MCF 10A (cell line): ENCODE measurements around the gene PHACTR1. TPM values are rescaled to one million over a fixed set of nuclear protein-coding genes. Genes with fewer than 3 reads are reported as not detected.
A peak's percentile ranks its signal among the peaks of the same experiment; 100 is the strongest.

Source experiments
- BruUV-seq: library from RNA; stranded (reverse); fragments of 400-500 nt; replicated peaks from 2 replicates; lab custom pipeline; 2021; lab: Mats Ljungman, UMichigan
- CTCF ChIA-PET: fragments of 300-600 bp; sonication (Branson Sonifier 250); formaldehyde crosslinking; extraction: SDS; loops from one replicate; lab custom pipeline; 2021; ENCODE audit warnings: antibody characterized with exemption, inconsistent platforms; lab: Yijun Ruan, JAX
- POLR2A ChIA-PET: fragments of 300-600, 350-650 bp; sonication (Branson Sonifier 250); formaldehyde crosslinking; extraction: SDS; loops from one replicate; lab custom pipeline; 2020; ENCODE audit warnings: antibody characterized with exemption, inconsistent platforms; lab: Yijun Ruan, JAX
- DNase-seq: peaks from one replicate; pipeline ENCODE4 v3.0.0-alpha.2; 2018; ENCODE audit not compliant: unreplicated experiment
- H3K27ac Mint-ChIP-seq: one replicate; pipeline ENCODE4 v1.8.0; 2022; ENCODE audit warnings: mild to moderate bottlenecking, low read depth, mixed read lengths; ENCODE audit not compliant: unreplicated experiment
- H3K27me3 Mint-ChIP-seq: one replicate; pipeline ENCODE4 v1.8.0; 2022; ENCODE audit warnings: mixed read lengths; ENCODE audit not compliant: insufficient read depth, unreplicated experiment
- H3K36me3 Mint-ChIP-seq: one replicate; pipeline ENCODE4 v1.8.0; 2022; ENCODE audit warnings: mild to moderate bottlenecking, moderate library complexity, mixed read lengths; ENCODE audit not compliant: insufficient read depth, unreplicated experiment
- H3K4me1 Mint-ChIP-seq: one replicate; pipeline ENCODE4 v1.8.0; 2022; ENCODE audit warnings: mixed read lengths; ENCODE audit not compliant: insufficient read depth, unreplicated experiment
- H3K4me3 Mint-ChIP-seq: one replicate; pipeline ENCODE4 v1.8.0; 2022; ENCODE audit warnings: mild to moderate bottlenecking, moderate library complexity, mixed read lengths; ENCODE audit not compliant: unreplicated experiment
- H3K9me3 Mint-ChIP-seq: one replicate; pipeline ENCODE4 v1.8.0; 2022; ENCODE audit warnings: mixed read lengths; ENCODE audit not compliant: unreplicated experiment
- intact Hi-C: fragments of 100-400 bp; cut with micrococcal nuclease; formaldehyde crosslinking; loops from 2 replicates; pipeline ENCODE4 v1.14.1; 2022
- total RNA-seq: library from RNA; stranded (reverse); gene quantifications from 2 replicates; pipeline ENCODE4 v1.2.3, GENCODE V29; 2022
- TF ChIP-seq, protein P1 (sequence below): fragments of 200-600 bp; IDR thresholded peaks from one replicate; pipeline ENCODE4 v1.8.0; 2022; ENCODE audit warnings: antibody characterized with exemption, mild to moderate bottlenecking; ENCODE audit not compliant: unreplicated experiment

The PHACTR1 gene
- total RNA-seq, 1 experiment from 2014 or later: not detected

DNA sequence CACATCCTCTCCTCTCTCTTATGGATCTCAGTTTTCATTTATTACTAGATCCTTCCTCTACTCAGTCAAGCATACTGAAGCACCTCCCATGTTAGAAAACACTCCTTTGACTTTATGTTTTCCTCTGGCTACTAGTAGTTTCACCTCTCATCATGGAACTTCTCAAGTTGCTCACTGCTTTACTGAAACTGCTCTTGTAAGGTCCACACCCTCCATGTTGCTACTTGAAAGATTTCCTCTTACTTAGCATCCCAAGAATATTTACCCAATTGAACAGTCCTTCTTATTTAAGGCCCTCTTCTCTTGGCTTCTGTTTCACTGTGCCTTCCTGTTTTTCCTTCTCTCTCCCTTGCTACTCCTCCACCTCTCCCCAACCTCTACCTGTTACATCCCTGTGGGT, 381.4 kb downstream of the PHACTR1 start:
- POLR2A ChIA-PET: no interaction called here
- H3K9me3 Mint-ChIP-seq: no peaks in the 10 kb centered on the region
- BruUV-seq: no TSS peak
- peaks cover 20% of the 10 kb centered on the region for H3K27me3 Mint-ChIP-seq
- CTCF ChIA-PET: no interaction called here
- no peak overlapping the region for H3K27ac Mint-ChIP-seq
- no peak for DNase-seq
- H3K36me3 Mint-ChIP-seq: no peaks in the 10 kb centered on the region
- intact Hi-C loops: no loop called here
- TF ChIP-seq, protein P1, sequence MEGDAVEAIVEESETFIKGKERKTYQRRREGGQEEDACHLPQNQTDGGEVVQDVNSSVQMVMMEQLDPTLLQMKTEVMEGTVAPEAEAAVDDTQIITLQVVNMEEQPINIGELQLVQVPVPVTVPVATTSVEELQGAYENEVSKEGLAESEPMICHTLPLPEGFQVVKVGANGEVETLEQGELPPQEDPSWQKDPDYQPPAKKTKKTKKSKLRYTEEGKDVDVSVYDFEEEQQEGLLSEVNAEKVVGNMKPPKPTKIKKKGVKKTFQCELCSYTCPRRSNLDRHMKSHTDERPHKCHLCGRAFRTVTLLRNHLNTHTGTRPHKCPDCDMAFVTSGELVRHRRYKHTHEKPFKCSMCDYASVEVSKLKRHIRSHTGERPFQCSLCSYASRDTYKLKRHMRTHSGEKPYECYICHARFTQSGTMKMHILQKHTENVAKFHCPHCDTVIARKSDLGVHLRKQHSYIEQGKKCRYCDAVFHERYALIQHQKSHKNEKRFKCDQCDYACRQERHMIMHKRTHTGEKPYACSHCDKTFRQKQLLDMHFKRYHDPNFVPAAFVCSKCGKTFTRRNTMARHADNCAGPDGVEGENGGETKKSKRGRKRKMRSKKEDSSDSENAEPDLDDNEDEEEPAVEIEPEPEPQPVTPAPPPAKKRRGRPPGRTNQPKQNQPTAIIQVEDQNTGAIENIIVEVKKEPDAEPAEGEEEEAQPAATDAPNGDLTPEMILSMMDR: no peak
- H3K4me3 Mint-ChIP-seq: no peak overlapping the region
- H3K4me1 Mint-ChIP-seq: no peaks in the 10 kb centered on the region

DNA sequence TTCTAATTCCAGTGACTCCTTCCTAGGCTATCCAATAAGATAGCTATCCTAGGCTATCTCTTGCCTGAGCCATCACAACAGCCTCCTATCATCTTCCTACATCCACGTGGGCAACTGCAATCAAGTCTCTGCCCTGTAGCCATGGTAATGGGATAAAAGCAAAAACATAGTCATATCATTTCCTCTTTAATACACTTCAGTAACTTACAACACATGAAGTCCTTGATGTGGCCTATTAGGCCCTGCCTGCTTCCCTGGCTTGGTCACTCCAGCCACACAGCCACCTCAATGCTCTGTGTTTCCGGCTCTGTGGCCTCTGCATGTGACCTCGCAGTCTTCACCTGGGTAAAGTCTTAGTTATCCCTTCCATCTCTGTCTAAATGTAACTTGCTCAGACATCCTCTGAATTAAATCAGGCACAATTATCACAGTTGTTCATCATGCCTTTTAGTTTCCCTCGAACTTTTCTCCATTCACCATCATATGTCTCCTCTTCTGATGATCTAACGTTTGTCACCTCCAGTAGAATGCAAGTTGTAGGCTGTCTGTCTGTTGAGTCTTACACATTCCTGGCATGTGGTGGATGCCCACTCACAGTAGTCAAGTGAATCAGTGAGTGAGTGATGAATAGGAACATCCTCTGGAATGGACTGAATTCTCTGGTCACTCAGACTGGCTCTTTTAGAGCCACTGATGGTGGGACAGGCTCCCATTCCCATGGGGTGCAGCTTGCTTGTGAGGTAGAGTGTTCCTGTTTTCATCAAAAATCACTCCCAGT, 382.4 kb downstream of the PHACTR1 start:
- Mint-ChIP-seq H3K9me3 (no peaks in the 10 kb centered on the region), H3K27me3 (peaks cover 20% of the 10 kb centered on the region), H3K36me3 (no peaks in the 10 kb centered on the region), H3K4me3 (no peak overlapping the region), H3K4me1 (no peaks in the 10 kb centered on the region), H3K27ac (no peak overlapping the region)
- BruUV-seq: no TSS peak
- TF ChIP-seq, protein P1: no peak
- CTCF ChIA-PET: no interaction called here
- no peak for DNase-seq
- POLR2A ChIA-PET: interaction anchor here (0.6 kb wide), 1 partner anchor 58 kb away, joined by 3 read pairs; no protein-coding TSS in a partner anchor
- intact Hi-C loops: no loop called here

DNA sequence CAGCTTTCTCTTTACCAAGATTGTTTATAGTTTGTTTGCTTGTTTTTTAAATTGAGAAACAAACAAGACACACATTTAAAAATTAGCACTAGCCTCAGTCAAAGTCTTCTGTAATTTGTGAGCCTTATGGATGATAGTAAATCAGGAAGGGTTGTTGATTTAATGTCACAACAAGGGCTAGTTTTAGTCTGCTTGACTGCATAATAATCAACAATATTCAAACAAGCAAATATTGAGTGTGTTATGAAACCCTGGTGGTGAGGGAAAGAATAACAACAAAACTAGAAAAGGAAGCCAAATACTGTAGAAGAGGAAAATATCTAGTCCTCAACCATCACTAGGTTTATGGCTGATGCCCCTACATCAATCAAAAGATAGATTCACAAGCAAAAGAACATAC, 383.2 kb downstream of the PHACTR1 start:
- H3K27ac Mint-ChIP-seq: no peak overlapping the region
- no peaks in the 10 kb centered on the region for H3K9me3 Mint-ChIP-seq
- ChIA-PET CTCF (no interaction called here), POLR2A (no interaction called here)
- TF ChIP-seq, protein P1: no peak
- H3K4me1 Mint-ChIP-seq: no peaks in the 10 kb centered on the region
- H3K4me3 Mint-ChIP-seq: no peak overlapping the region
- DNase-seq: no peak
- BruUV-seq: no TSS peak
- H3K27me3 Mint-ChIP-seq: peaks cover 23% of the 10 kb centered on the region
- no peaks in the 10 kb centered on the region for H3K36me3 Mint-ChIP-seq
- intact Hi-C loops: no loop called here

DNA sequence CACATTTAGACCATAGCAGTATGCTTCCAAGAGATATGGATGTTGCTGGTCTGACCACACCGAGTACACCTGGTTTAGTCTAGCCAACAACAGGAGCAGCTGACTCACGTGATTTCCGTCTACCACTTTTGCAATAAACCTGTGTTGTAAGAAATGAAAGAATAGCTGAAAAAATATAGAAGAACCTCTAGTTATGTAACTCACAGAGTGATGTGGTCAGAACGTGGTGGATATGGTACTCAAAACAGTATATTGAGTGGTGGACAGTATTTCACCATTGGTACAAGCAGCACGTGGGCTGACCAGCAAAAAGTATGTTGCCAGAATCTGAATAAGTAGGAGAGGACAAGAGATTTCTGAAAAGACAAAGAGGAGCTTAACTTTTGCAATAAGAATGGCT, 384.8 kb downstream of the PHACTR1 start:
- H3K27ac Mint-ChIP-seq: no peak overlapping the region
- ChIA-PET CTCF (no interaction called here), POLR2A (no interaction called here)
- no peaks in the 10 kb centered on the region for H3K36me3 Mint-ChIP-seq
- BruUV-seq: no TSS peak
- intact Hi-C loops: no loop called here
- no peaks in the 10 kb centered on the region for H3K9me3 Mint-ChIP-seq
- peak; percentile 47 for DNase-seq
- no peaks in the 10 kb centered on the region for H3K4me1 Mint-ChIP-seq
- TF ChIP-seq, protein P1: no peak
- peaks cover 20% of the 10 kb centered on the region for H3K27me3 Mint-ChIP-seq
- no peak overlapping the region for H3K4me3 Mint-ChIP-seq
